ENCODE measurements around the gene ZNF837.

ZNF837 gene

GRCh38 chr19:58367698-58368454 is 13.0 kb downstream of the ZNF837 start:
- no peak for DNase-seq

- DNase-seq = no peak
Measured at GRCh38 chr19:58366585-58367430, 14.0 kb downstream of the ZNF837 start.

- DNase-seq = no peak
Measured at GRCh38 chr19:58364146-58364545, 16.7 kb downstream of the ZNF837 start.

- DNase-seq = peak; percentile 97
Measured at GRCh38 chr19:58362272-58362994, 18.4 kb downstream of the ZNF837 start, which contains the start of gene ZNF497. TSS of gene ZNF497 (minus strand) at chr19:58362751. CDS start at chr19:58357635, 5,116 bp downstream.

- DNase-seq = peak; percentile 35
Measured at GRCh38 chr19:58361900-58362271, 18.9 kb downstream of the ZNF837 start.

- DNase-seq = no peak
Measured at GRCh38 chr19:58357481-58358145, 23.2 kb downstream of the ZNF837 start.

GRCh38 chr19:58356766-58357480 is 23.9 kb downstream of the ZNF837 start:
- DNase-seq = no peak

- peak; percentile 24 for DNase-seq
Measured at GRCh38 chr19:58355908-58356765, 24.7 kb downstream of the ZNF837 start.

- no peak for DNase-seq
Measured at GRCh38 chr19:58355215-58355796, 25.5 kb downstream of the ZNF837 start.

GRCh38 chr19:58354478-58355030 is 26.3 kb downstream of the ZNF837 start:
- DNase-seq = no peak

- no peak for DNase-seq
Measured at GRCh38 chr19:58353717-58354477, 26.9 kb downstream of the ZNF837 start.

- no peak for DNase-seq
Measured at GRCh38 chr19:58352760-58353671, 27.8 kb downstream of the ZNF837 start, which contains the start of gene A1BG. TSS of gene A1BG (minus strand) at chr19:58353492. CDS start at chr19:58353437, 55 bp downstream.

GRCh38 chr19:58351990-58352755 is 28.7 kb downstream of the ZNF837 start:
- DNase-seq = no peak

- DNase-seq = no peak
Measured at GRCh38 chr19:58351558-58351878, 29.3 kb downstream of the ZNF837 start.

GRCh38 chr19:58350871-58351557 is 29.8 kb downstream of the ZNF837 start:
- DNase-seq = no peak

- no peak for DNase-seq
Measured at GRCh38 chr19:58350001-58350861, 30.6 kb downstream of the ZNF837 start.
